HG03280 (cell line): ENCODE data around the gene CPLANE2.
"Not testable (repeated sequence)": the region's sequence is repeated elsewhere in the genome, so short reads cannot be mapped to it uniquely, and the experiment has no call there.

Experiments used
- ATAC-seq: cut with Tn5 transposase; IDR thresholded peaks from one replicate; pipeline ENCODE4 v1.9.1; 2021; ENCODE audit warnings: mild to moderate bottlenecking, moderate library complexity; ENCODE audit not compliant: unreplicated experiment

CPLANE2 gene

GRCh38 chr1:16236511-16237342, at the start of gene CPLANE2:
Gene CPLANE2, minus strand, starts transcription at chr1:16237183. Its CDS starts 441 bp downstream, at chr1:16236742.
- ATAC-seq, result peak; percentile 84

GRCh38 chr1:16286122-16286521, 49.1 kb upstream of the CPLANE2 start:
- no peak for ATAC-seq

- ATAC-seq, result no peak
Observed at GRCh38 chr1:16281765-16282164, 44.8 kb upstream of the CPLANE2 start.

GRCh38 chr1:16279186-16279585, 42.2 kb upstream of the CPLANE2 start:
- ATAC-seq, result no peak

- no peak for ATAC-seq
Observed at GRCh38 chr1:16276302-16277030, 39.5 kb upstream of the CPLANE2 start.

GRCh38 chr1:16275591-16275990, 38.6 kb upstream of the CPLANE2 start:
- ATAC-seq, result no peak

- ATAC-seq, result no peak
Observed at GRCh38 chr1:16267690-16268180, 30.8 kb upstream of the CPLANE2 start.

GRCh38 chr1:16266411-16267118, 29.6 kb upstream of the CPLANE2 start:
- no peak for ATAC-seq

- no peak for ATAC-seq
Observed at GRCh38 chr1:16262067-16262466, 25.1 kb upstream of the CPLANE2 start.

GRCh38 chr1:16260814-16261213, 23.8 kb upstream of the CPLANE2 start:
- no peak for ATAC-seq

GRCh38 chr1:16258591-16259135, 21.7 kb upstream of the CPLANE2 start:
- no peak for ATAC-seq

GRCh38 chr1:16257968-16258367, 21.0 kb upstream of the CPLANE2 start:
- ATAC-seq, result no peak

GRCh38 chr1:16257556-16257955, 20.6 kb upstream of the CPLANE2 start:
- not testable (repeated sequence) for ATAC-seq

GRCh38 chr1:16256478-16256877, 19.5 kb upstream of the CPLANE2 start:
- ATAC-seq, result no peak

- no peak for ATAC-seq
Observed at GRCh38 chr1:16254263-16254928, 17.4 kb upstream of the CPLANE2 start.

GRCh38 chr1:16253332-16253922, 16.4 kb upstream of the CPLANE2 start:
- no peak for ATAC-seq

GRCh38 chr1:16252912-16253311, 15.9 kb upstream of the CPLANE2 start:
- no peak for ATAC-seq

GRCh38 chr1:16251381-16251780, 14.4 kb upstream of the CPLANE2 start:
- ATAC-seq, result no peak

- no peak for ATAC-seq
Observed at GRCh38 chr1:16250524-16251251, 13.7 kb upstream of the CPLANE2 start.
